HPDE6-E6E7 (cell line): ENCODE measurements around the gene SH3PXD2A.

Source experiments
- DNase-seq: peaks from one replicate; pipeline ENCODE4 v3.0.0; 2011; ENCODE audit warnings: missing footprints; ENCODE audit errors: extremely low spot score

SH3PXD2A gene

GRCh38 chr10:103582331-103583123 lies 272.8 kb downstream of the SH3PXD2A start:
- no peak for DNase-seq

- no peak for DNase-seq
Observed at GRCh38 chr10:103581499-103581898, 273.9 kb downstream of the SH3PXD2A start.

GRCh38 chr10:103580430-103580829 lies 274.9 kb downstream of the SH3PXD2A start:
- DNase-seq = no peak

- DNase-seq = no peak
Observed at GRCh38 chr10:103580011-103580410, 275.4 kb downstream of the SH3PXD2A start.

GRCh38 chr10:103578782-103579382 lies 276.5 kb downstream of the SH3PXD2A start:
- DNase-seq = no peak

- DNase-seq = no peak
Observed at GRCh38 chr10:103576862-103577261, 278.5 kb downstream of the SH3PXD2A start.

- no peak for DNase-seq
Observed at GRCh38 chr10:103576076-103576471, 279.3 kb downstream of the SH3PXD2A start.

- DNase-seq = no peak
Observed at GRCh38 chr10:103575416-103576075, 279.8 kb downstream of the SH3PXD2A start.

GRCh38 chr10:103574097-103575061 lies 281.0 kb downstream of the SH3PXD2A start:
- DNase-seq = no peak

- no peak for DNase-seq
Observed at GRCh38 chr10:103573205-103573487, 282.2 kb downstream of the SH3PXD2A start.

- DNase-seq = peak; percentile 35
Observed at GRCh38 chr10:103572347-103573204, 282.8 kb downstream of the SH3PXD2A start.

GRCh38 chr10:103571656-103571975 lies 283.8 kb downstream of the SH3PXD2A start:
- no peak for DNase-seq

- no peak for DNase-seq
Observed at GRCh38 chr10:103570844-103571655, 284.3 kb downstream of the SH3PXD2A start.

- DNase-seq = no peak
Observed at GRCh38 chr10:103569896-103570295, 285.5 kb downstream of the SH3PXD2A start.

GRCh38 chr10:103568505-103568904 lies 286.9 kb downstream of the SH3PXD2A start:
- no peak for DNase-seq

- no peak for DNase-seq
Observed at GRCh38 chr10:103566536-103566935, 288.8 kb downstream of the SH3PXD2A start.

GRCh38 chr10:103564776-103565520 lies 290.4 kb downstream of the SH3PXD2A start:
- DNase-seq = no peak

GRCh38 chr10:103564116-103564501 lies 291.3 kb downstream of the SH3PXD2A start:
- no peak for DNase-seq
